Retina (tissue), 1 donor: ENCODE data around the gene PRDX6.
A peak's percentile ranks its signal among the peaks of the same experiment; 100 is the strongest.
"Not testable (repeated sequence)": the region's sequence is repeated elsewhere in the genome, so short reads cannot be mapped to it uniquely, and the experiment has no call there.

ENCODE experiments used
- DNase-seq: peaks from one replicate; pipeline ENCODE4 v3.0.0-alpha.2; 2016

PRDX6 gene

GRCh38 chr1:173469656-173470055, 7.5 kb upstream of the PRDX6 start:
- DNase-seq, result no peak

GRCh38 chr1:173470608-173471007, 6.5 kb upstream of the PRDX6 start:
- DNase-seq, result no peak

GRCh38 chr1:173473599-173474011, 3.5 kb upstream of the PRDX6 start:
- no peak for DNase-seq

- no peak for DNase-seq
These were observed 2.9 kb upstream of the PRDX6 start for GRCh38 chr1:173474097-173474779.

- DNase-seq, result not testable (repeated sequence)
These were observed 2.2 kb upstream of the PRDX6 start for GRCh38 chr1:173474780-173475421.

GRCh38 chr1:173475564-173476196, 1.5 kb upstream of the PRDX6 start:
- peak; percentile 34 for DNase-seq

GRCh38 chr1:173476197-173476664, 904 bp upstream of the PRDX6 start:
- DNase-seq, result peak; percentile 42

GRCh38 chr1:173476665-173477285, 360 bp upstream of the PRDX6 start:
- peak; percentile 91 for DNase-seq

- no peak for DNase-seq
These were observed 1.0 kb downstream of the PRDX6 start for GRCh38 chr1:173478094-173478674.

GRCh38 chr1:173479649-173480048, 2.5 kb downstream of the PRDX6 start:
- DNase-seq, result no peak

- DNase-seq, result no peak
These were observed 4.1 kb downstream of the PRDX6 start for GRCh38 chr1:173481195-173481772.

GRCh38 chr1:173482683-173483082, 5.5 kb downstream of the PRDX6 start:
- DNase-seq, result no peak

- DNase-seq, result no peak
These were observed 7.1 kb downstream of the PRDX6 start for GRCh38 chr1:173484276-173484675.

GRCh38 chr1:173485401-173485800, 8.3 kb downstream of the PRDX6 start:
- DNase-seq, result no peak

GRCh38 chr1:173488001-173488400, 10.9 kb downstream of the PRDX6 start:
- no peak for DNase-seq

GRCh38 chr1:173489149-173489600, 12.0 kb downstream of the PRDX6 start:
- no peak for DNase-seq

GRCh38 chr1:173489929-173490328, 12.8 kb downstream of the PRDX6 start:
- DNase-seq, result no peak

- DNase-seq, result no peak
These were observed 14.4 kb downstream of the PRDX6 start for GRCh38 chr1:173491508-173491907.

- not testable (repeated sequence) for DNase-seq
These were observed 16.0 kb downstream of the PRDX6 start for GRCh38 chr1:173493125-173493524.

- DNase-seq, result no peak
These were observed 18.6 kb downstream of the PRDX6 start for GRCh38 chr1:173495609-173496267.

GRCh38 chr1:173496757-173497320, 19.7 kb downstream of the PRDX6 start:
- DNase-seq, result no peak

- no peak for DNase-seq
These were observed 22.6 kb downstream of the PRDX6 start for GRCh38 chr1:173499729-173500128.
